Measurements from ENCODE around the gene SPDYE3.

- TF ChIP-seq CTCF (IDR thresholded peaks at IDR 0.05): no peak
- no peak for TF ChIP-seq POLR2AphosphoS5 (IDR thresholded peaks at IDR 0.05)
- no peak for TF ChIP-seq EP300 (IDR thresholded peaks at IDR 0.05)
- no peak for TF ChIP-seq POLR2A (IDR thresholded peaks at IDR 0.05)
Observed at GRCh38 chr7:100275120-100275519, 32.4 kb upstream of the SPDYE3 start.

All from stomach (tissue), 4 donors.